Measurements from ENCODE around the gene CENPM.

DNA sequence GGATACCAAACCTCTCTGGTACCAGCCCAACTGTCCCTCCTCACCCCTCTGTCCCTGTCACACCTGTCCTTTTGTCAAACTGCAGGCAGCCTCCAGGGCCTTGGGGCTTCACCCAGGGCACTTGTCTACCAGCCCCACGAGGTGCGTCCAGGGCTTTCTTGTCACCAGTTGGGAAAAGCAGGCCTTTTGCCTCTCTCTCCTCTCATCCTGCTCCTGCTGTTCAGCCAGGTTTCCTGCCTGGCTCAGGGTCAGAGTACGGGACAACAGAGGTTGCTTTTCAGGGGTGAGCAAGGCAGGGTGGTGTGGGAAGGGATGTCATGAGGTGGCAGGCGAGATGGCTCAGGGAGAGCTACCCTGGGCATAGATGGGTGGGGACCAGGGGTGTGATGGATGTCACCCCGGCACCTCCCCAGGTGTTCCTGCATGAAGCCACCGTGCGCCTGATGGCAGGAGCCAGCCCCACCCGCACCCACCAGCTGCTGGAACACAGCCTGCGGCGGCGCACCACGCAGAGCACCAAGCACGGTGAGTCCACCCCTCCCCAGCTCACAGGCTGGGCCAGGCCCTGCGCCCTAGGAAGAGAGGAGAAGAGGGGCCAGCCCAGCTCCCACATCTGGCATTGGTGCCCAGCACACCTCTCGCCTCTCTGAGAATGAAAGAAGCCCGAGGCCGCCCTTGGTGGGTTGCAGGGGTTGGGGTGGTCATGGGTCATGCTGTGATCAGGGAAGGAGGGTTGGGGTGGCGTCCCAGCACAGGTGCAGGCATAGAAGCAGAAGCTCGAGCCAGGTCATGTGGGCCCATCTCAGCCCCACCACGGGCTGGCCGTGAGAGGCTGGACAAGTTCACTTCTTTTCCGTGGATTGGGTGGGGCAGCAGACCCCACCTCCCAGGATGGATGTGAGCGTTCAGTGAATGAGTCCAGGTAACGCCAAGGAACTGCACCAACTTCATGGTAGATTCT is 42.2 kb downstream of the CENPM start:
- TF ChIP-seq POLR2A (IDR thresholded peaks at IDR 0.05; ENCODE audit: low read depth, low read length): no peak
- no peak for TF ChIP-seq POLR2AphosphoS5 (IDR thresholded peaks at IDR 0.05; ENCODE audit: insufficient read depth, low read depth, low read length)
- no peak for TF ChIP-seq CTCF (IDR thresholded peaks at IDR 0.05; ENCODE audit: extremely low read depth in 1 of 2, insufficient read depth in 1 of 2, low read depth in 1 of 2, low read length in 2 of 2)
